C4-2B (cell line): ENCODE data around the gene NHERF1.
A peak's percentile ranks its signal among the peaks of the same experiment; 100 is the strongest.

ENCODE experiments used
- H3K27ac ChIP-seq: fragments of 450-650 bp; 2 replicates; pipeline ENCODE4 v1.5.1; 2017
- CTCF ChIP-seq: fragments of 450-650 bp; conservative IDR thresholded peaks from 2 replicates; pipeline ENCODE4 v1.5.1; 2017; ENCODE audit warnings: mild to moderate bottlenecking
- ZFX ChIP-seq: fragments of 450-650 bp; IDR thresholded peaks from 2 replicates; pipeline ENCODE4 v1.6.1; 2017

NHERF1 gene

GRCh38 chr17:74750327-74751069, 2.1 kb downstream of the NHERF1 start:
- TF ChIP-seq CTCF (no peak), ZFX (no peak)
- peak overlapping the region; percentile 98 for H3K27ac ChIP-seq

GRCh38 chr17:74752415-74752814, 4.0 kb downstream of the NHERF1 start:
- TF ChIP-seq CTCF (no peak), ZFX (no peak)

GRCh38 chr17:74752822-74753401, 4.5 kb downstream of the NHERF1 start:
- TF ChIP-seq CTCF (no peak), ZFX (no peak)
- no peak overlapping the region for H3K27ac ChIP-seq

More at GRCh38 chr17:74752415-74752814, 4.0 kb downstream of the NHERF1 start:
- H3K27ac ChIP-seq: peak overlapping the region; percentile 98; the same call in 1 of the 2 replicates

GRCh38 chr17:74754832-74755231, 6.4 kb downstream of the NHERF1 start:
- no peak for TF ChIP-seq CTCF
- TF ChIP-seq ZFX: no peak
- no peak overlapping the region; the same call in 1 of the 2 replicates for H3K27ac ChIP-seq

GRCh38 chr17:74755533-74755932, 7.1 kb downstream of the NHERF1 start:
- peak overlapping the region; percentile 3; the same call in 1 of the 2 replicates for H3K27ac ChIP-seq

GRCh38 chr17:74756891-74757290, 8.5 kb downstream of the NHERF1 start:
- H3K27ac ChIP-seq: peak overlapping the region; percentile 98

More at GRCh38 chr17:74755533-74755932, 7.1 kb downstream of the NHERF1 start:
- TF ChIP-seq CTCF: no peak
- no peak for TF ChIP-seq ZFX

More at GRCh38 chr17:74756891-74757290, 8.5 kb downstream of the NHERF1 start:
- TF ChIP-seq ZFX (no peak), CTCF (no peak)
